ENCODE measurements around the gene GABARAP. TPM values are rescaled to one million over a fixed set of nuclear protein-coding genes. Genes with fewer than 3 reads are reported as not detected.

The GABARAP gene
- total RNA-seq, 1 donor from 2014 or later = 277 TPM

- Histone ChIP-seq H3K27me3 (ENCODE audit: control insufficient read depth, insufficient read depth, low read length) (no peaks in the 10 kb centered on the region), H3K4me3 (ENCODE audit: low read depth, low read length) (peak overlapping the region; percentile 56), H3K36me3 (ENCODE audit: control insufficient read depth, insufficient read depth, low read length) (no peaks in the 10 kb centered on the region)
- no peak for TF ChIP-seq CTCF (IDR thresholded peaks at IDR 0.05; ENCODE audit: insufficient read depth, low read length, poor library complexity, severe bottlenecking)
- no peak for DNase-seq (ENCODE audit: low read depth)
These were observed 25.8 kb downstream of the GABARAP start for GRCh38 chr17:7216242-7217112.

GRCh38 chr17:7215652-7216180, 26.5 kb downstream of the GABARAP start:
- DNase-seq (ENCODE audit: low read depth) = no peak
- TF ChIP-seq CTCF (IDR thresholded peaks at IDR 0.05; ENCODE audit: insufficient read depth, low read length, poor library complexity, severe bottlenecking) = no peak
- no peaks in the 10 kb centered on the region for H3K36me3 ChIP-seq (ENCODE audit: control insufficient read depth, insufficient read depth, low read length)
- H3K27me3 ChIP-seq (ENCODE audit: control insufficient read depth, insufficient read depth, low read length) = no peaks in the 10 kb centered on the region
- peak overlapping the region; percentile 13 for H3K4me3 ChIP-seq (ENCODE audit: low read depth, low read length)

- Histone ChIP-seq H3K36me3 (ENCODE audit: control insufficient read depth, insufficient read depth, low read length) (no peaks in the 10 kb centered on the region), H3K4me3 (ENCODE audit: low read depth, low read length) (no peak overlapping the region), H3K27me3 (ENCODE audit: control insufficient read depth, insufficient read depth, low read length) (no peaks in the 10 kb centered on the region)
- DNase-seq (ENCODE audit: low read depth) = peak; percentile 70
- TF ChIP-seq CTCF (IDR thresholded peaks at IDR 0.05; ENCODE audit: insufficient read depth, low read length, poor library complexity, severe bottlenecking) = no peak
These were observed 27.1 kb downstream of the GABARAP start for GRCh38 chr17:7215136-7215638.

GRCh38 chr17:7214300-7215135, 27.7 kb downstream of the GABARAP start:
- Histone ChIP-seq H3K27me3 (ENCODE audit: control insufficient read depth, insufficient read depth, low read length) (no peaks in the 10 kb centered on the region), H3K36me3 (ENCODE audit: control insufficient read depth, insufficient read depth, low read length) (no peaks in the 10 kb centered on the region), H3K4me3 (ENCODE audit: low read depth, low read length) (peak overlapping the region; percentile 39)
- DNase-seq (ENCODE audit: low read depth) = peak; percentile 81
- peak; percentile 59 for TF ChIP-seq CTCF (IDR thresholded peaks at IDR 0.05; ENCODE audit: insufficient read depth, low read length, poor library complexity, severe bottlenecking)

GRCh38 chr17:7213895-7214299, 28.4 kb downstream of the GABARAP start:
- no peaks in the 10 kb centered on the region for H3K36me3 ChIP-seq (ENCODE audit: control insufficient read depth, insufficient read depth, low read length)
- no peak for DNase-seq (ENCODE audit: low read depth)
- no peaks in the 10 kb centered on the region for H3K27me3 ChIP-seq (ENCODE audit: control insufficient read depth, insufficient read depth, low read length)
- H3K4me3 ChIP-seq (ENCODE audit: low read depth, low read length) = peak overlapping the region; percentile 25
- TF ChIP-seq CTCF (IDR thresholded peaks at IDR 0.05; ENCODE audit: insufficient read depth, low read length, poor library complexity, severe bottlenecking) = peak; percentile 55

Measured in kidney epithelial cell (primary cell).